ENCODE results near the gene ZBTB32. TPM values are rescaled to one million over a fixed set of nuclear protein-coding genes. Genes with fewer than 3 reads are reported as not detected.
"Not testable (repeated sequence)": the region's sequence is repeated elsewhere in the genome, so short reads cannot be mapped to it uniquely, and the experiment has no call there.

Gene ZBTB32
- total RNA-seq (2014; rRNA removed) = not detected in 2 replicates
- Bru-seq, nascent RNA = percentile 9 among the genes with signal in this experiment
- BruChase-seq, experiment 1, labeled RNA remaining after a 6-hour chase = percentile 7 among the genes with signal in this experiment
- BruChase-seq, experiment 2, labeled RNA remaining after a 2-hour chase = percentile 9 among the genes with signal in this experiment
- long read RNA-seq, partial matches to known transcripts = 0 of 2 reads
- long read RNA-seq, other reads (novel, unspliced or antisense) = 2 of 2 reads

- Histone ChIP-seq H3K4me1 (ENCODE audit: insufficient read depth, low read length) (no peaks in the 10 kb centered on the region), H3K4me2 (ENCODE audit: low read length) (no peak within 1 kb of the TSS), H3F3A (ENCODE audit: low read length, unreplicated experiment) (no peaks in the 10 kb centered on the region), H3K9ac (ENCODE audit: low read length) (no peak within 1 kb of the TSS), H3K79me2 (ENCODE audit: low read length) (no peaks in the 10 kb centered on the region), H3K9me3 (ENCODE audit: low read length) (no peaks in the 10 kb centered on the region), H3K9me2 (replicated peaks; ENCODE audit: low read length) (no peaks in the 10 kb centered on the region), H3K4me3 (ENCODE audit: low read length) (no peak within 1 kb of the TSS), H2AFZ (ENCODE audit: low read length) (no peak within 1 kb of the TSS), H3K27ac (ENCODE audit: low read length) (no peak within 1 kb of the TSS), H4K20me1 (ENCODE audit: low read length) (no peaks in the 10 kb centered on the region), H3K27me3 (ENCODE audit: low read length) (no peaks in the 10 kb centered on the region), H3K36me3 (ENCODE audit: low read depth, low read length) (no peaks in the 10 kb centered on the region)
- intact Hi-C loops (cut with micrococcal nuclease) = no loop called here
- CTCF ChIA-PET = no interaction called here
- no peak for TF ChIP-seq EZH2 (IDR thresholded peaks at IDR 0.05; ENCODE audit: low read length, unreplicated experiment)
- TF ChIP-seq EZH2phosphoT487 (IDR thresholded peaks at IDR 0.05; ENCODE audit: borderline replicate concordance, low read length) = no peak
- TF ChIP-seq CTCF (conservative IDR thresholded peaks at IDR 0.05; ENCODE audit: low read depth, low read length) = no peak
- BruUV-seq (replicated peaks) = no TSS peak
- ATAC-seq = no peak
- no peak for DNase-seq
- POLR2A ChIA-PET (ENCODE audit: unreplicated experiment) = no interaction called here
These were observed at the start of gene ZBTB32 for GRCh38 chr19:35704218-35704617. ZBTB32 (plus strand) TSS chr19:35704558; CDS start chr19:35714627, 10,069 bp downstream.

- H3K79me2 ChIP-seq (ENCODE audit: low read length) = peaks cover 13% of the 10 kb centered on the region
- H3F3A ChIP-seq (ENCODE audit: low read length, unreplicated experiment); H3K4me3 ChIP-seq (ENCODE audit: low read length); DNase-seq; H3K9me2 ChIP-seq (replicated peaks; ENCODE audit: low read length); H3K27ac ChIP-seq (ENCODE audit: low read length); CTCF ChIA-PET; H4K20me1 ChIP-seq (ENCODE audit: low read length); H3K4me2 ChIP-seq (ENCODE audit: low read length); ATAC-seq; intact Hi-C loops (cut with micrococcal nuclease); BruUV-seq (replicated peaks); H3K9ac ChIP-seq (ENCODE audit: low read length); H2AFZ ChIP-seq (ENCODE audit: low read length); H3K36me3 ChIP-seq (ENCODE audit: low read depth, low read length); H3K9me3 ChIP-seq (ENCODE audit: low read length); H3K27me3 ChIP-seq (ENCODE audit: low read length); H3K4me1 ChIP-seq (ENCODE audit: insufficient read depth, low read length): not testable (repeated sequence)
- POLR2A ChIA-PET (ENCODE audit: unreplicated experiment) = interaction anchor here (0.6 kb wide), 1 partner anchor 64 kb away, joined by 13 read pairs; no protein-coding TSS in a partner anchor
These were observed 49.5 kb upstream of the ZBTB32 start for GRCh38 chr19:35654828-35655227.

- TF ChIP-seq CTCF (conservative IDR thresholded peaks at IDR 0.05; ENCODE audit: low read depth, low read length) = no peak
- H2AFZ ChIP-seq (ENCODE audit: low read length) = no peak overlapping the region
- H3K27me3 ChIP-seq (ENCODE audit: low read length) = no peaks in the 10 kb centered on the region
- H3K9me3 ChIP-seq (ENCODE audit: low read length) = no peaks in the 10 kb centered on the region
- peaks cover 6% of the 10 kb centered on the region for H3K79me2 ChIP-seq (ENCODE audit: low read length)
- H3K9me2 ChIP-seq (replicated peaks; ENCODE audit: low read length) = no peaks in the 10 kb centered on the region
- H3F3A ChIP-seq (ENCODE audit: low read length, unreplicated experiment) = no peaks in the 10 kb centered on the region
- no peak overlapping the region for H3K9ac ChIP-seq (ENCODE audit: low read length)
- no peak overlapping the region for H3K27ac ChIP-seq (ENCODE audit: low read length)
- H3K4me3 ChIP-seq (ENCODE audit: low read length) = no peak overlapping the region
- H3K36me3 ChIP-seq (ENCODE audit: low read depth, low read length) = peaks cover 8% of the 10 kb centered on the region
- H3K4me1 ChIP-seq (ENCODE audit: insufficient read depth, low read length) = no peaks in the 10 kb centered on the region
- no peaks in the 10 kb centered on the region for H4K20me1 ChIP-seq (ENCODE audit: low read length)
- intact Hi-C loops (cut with micrococcal nuclease) = no loop called here
- ChIA-PET POLR2A (ENCODE audit: unreplicated experiment) (no interaction called here), CTCF (no interaction called here)
- no peak for ATAC-seq
- no TSS peak for BruUV-seq (replicated peaks)
- no peak for DNase-seq
- H3K4me2 ChIP-seq (ENCODE audit: low read length) = no peak overlapping the region
These were observed 48.8 kb upstream of the ZBTB32 start for GRCh38 chr19:35655600-35655999.
